Kidney (tissue), 14 donors: ENCODE data around the gene NXPH3. TPM values are rescaled to one million over a fixed set of nuclear protein-coding genes. Genes with fewer than 3 reads are reported as not detected.

ENCODE experiments used
- DNase-seq, 5 donors: peaks; one replicate each; pipeline ENCODE4 v3.0.0-alpha.2; 2013 to 2020
- FAIRE-seq: peaks from 2 replicates; lab custom pipeline; 2012; peaks lifted over from hg19 to GRCh38; lab: Jason Lieb, UNC
- H3K27ac ChIP-seq, 2 donors: one replicate each; pipeline ENCODE4 v1.7.0; 2013; ENCODE audit warnings: low read depth in 2 of 2, low read length in 2 of 2, inconsistent platforms in 1 of 2
- H3K27me3 ChIP-seq: one replicate; pipeline ENCODE4 v1.7.1; 2013; ENCODE audit warnings: low read length, inconsistent platforms; ENCODE audit not compliant: control insufficient read depth, insufficient read depth
- H3K36me3 ChIP-seq, 3 donors: one replicate each; pipeline versions ENCODE4 v1.7.0 to v1.7.1; 2013; ENCODE audit warnings: low read length in 3 of 3, control low read depth in 1 of 3, inconsistent platforms in 1 of 3; ENCODE audit not compliant: insufficient read depth in 3 of 3, control insufficient read depth in 2 of 3
- H3K4me1 ChIP-seq, 3 donors: one replicate each; pipeline versions ENCODE4 v1.7.0 to v1.7.1; 2013; ENCODE audit warnings: low read length in 3 of 3, inconsistent platforms in 1 of 3, low read depth in 1 of 3; ENCODE audit not compliant: control insufficient read depth in 2 of 3, insufficient read depth in 2 of 3
- H3K4me3 ChIP-seq, 3 donors: one replicate each; pipeline versions ENCODE4 v1.7.0 to v1.8.1; 2013; ENCODE audit warnings: low read length in 3 of 3, control low read depth in 1 of 3, inconsistent platforms in 1 of 3
- H3K9ac ChIP-seq, 3 donors: one replicate each; pipeline versions ENCODE4 v1.7.0 to v1.7.1; 2013; ENCODE audit warnings: low read length in 3 of 3, control low read depth in 1 of 3, inconsistent platforms in 1 of 3
- H3K9me3 ChIP-seq, 3 donors: one replicate each; pipeline versions ENCODE4 v1.7.0 to v1.7.1; 2013; ENCODE audit warnings: low read length in 3 of 3, control low read depth in 1 of 3, inconsistent platforms in 1 of 3; ENCODE audit not compliant: control insufficient read depth in 2 of 3, insufficient read depth in 1 of 3
- intact Hi-C: fragments of 100-400 bp; cut with DNase I; formaldehyde crosslinking; loops from one replicate; pipeline ENCODE4 v1.11.1; 2022
- polyA plus RNA-seq: library from polyadenylated mRNA; stranded (reverse); fragments of 350-450 nt; fragmentation: Illumina TruSeq; extraction: RNeasy Lipid Tissue Mini Kit (QIAGEN cat#74804); gene quantifications from one replicate; pipeline ENCODE4 v1.2.3, GENCODE V29; 2014; ENCODE audit warnings: low read depth, low replicate concordance; ENCODE audit not compliant: insufficient read depth
- total RNA-seq: library from RNA; stranded (reverse); fragmentation: NEBNext Ultra II Directional; extraction: Animal tissue kit (Norgen Biotek cat#: 25700); gene quantifications from one replicate; pipeline ENCODE4 v1.2.1, GENCODE V29; 2021
- TF ChIP-seq, protein P1 (sequence below): IDR thresholded peaks from 3 replicates; pipeline ENCODE4 v1.5.1; 2012; ENCODE audit warnings: mild to moderate bottlenecking, moderate library complexity, borderline replicate concordance; ENCODE audit not compliant: insufficient read depth; ENCODE audit errors: extremely low read depth
- donor health status: control.
- donor health status: control.
- donor health status: control.
- donor health status: control.
- donor health status: control.
- donor health status: DM: yes; HTN: yes; CAD: no.
- donor health status: Normal renal cell carcinoma (clear cell type).

The NXPH3 gene
- total and polyA plus RNA-seq, 2 donors from 2014 or later: 0.98 to 1.2 TPM

DNA sequence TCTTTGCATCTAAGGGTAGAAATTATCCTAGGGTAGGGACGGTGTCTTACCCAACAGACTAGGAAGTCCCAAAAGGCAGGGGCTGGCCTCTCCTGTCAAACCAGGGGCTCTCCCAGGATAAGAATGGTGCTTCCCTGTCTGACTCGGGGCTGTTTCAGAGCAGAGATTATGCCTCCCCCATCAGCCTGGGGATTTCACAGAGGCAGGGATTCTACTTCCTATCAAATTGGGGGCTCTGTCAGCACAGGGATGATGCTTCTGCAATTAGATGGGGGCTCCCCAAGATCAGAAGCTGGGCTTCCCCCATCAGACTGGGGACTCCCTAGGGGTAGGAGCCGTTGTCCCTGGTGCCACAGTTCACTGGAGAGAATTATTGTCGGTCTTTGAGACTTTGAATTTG is 2.3 kb downstream of the NXPH3 start:
- no peak overlapping the region for H3K27ac ChIP-seq
- H3K9me3 ChIP-seq: no peaks in the 10 kb centered on the region
- TF ChIP-seq, protein P1, sequence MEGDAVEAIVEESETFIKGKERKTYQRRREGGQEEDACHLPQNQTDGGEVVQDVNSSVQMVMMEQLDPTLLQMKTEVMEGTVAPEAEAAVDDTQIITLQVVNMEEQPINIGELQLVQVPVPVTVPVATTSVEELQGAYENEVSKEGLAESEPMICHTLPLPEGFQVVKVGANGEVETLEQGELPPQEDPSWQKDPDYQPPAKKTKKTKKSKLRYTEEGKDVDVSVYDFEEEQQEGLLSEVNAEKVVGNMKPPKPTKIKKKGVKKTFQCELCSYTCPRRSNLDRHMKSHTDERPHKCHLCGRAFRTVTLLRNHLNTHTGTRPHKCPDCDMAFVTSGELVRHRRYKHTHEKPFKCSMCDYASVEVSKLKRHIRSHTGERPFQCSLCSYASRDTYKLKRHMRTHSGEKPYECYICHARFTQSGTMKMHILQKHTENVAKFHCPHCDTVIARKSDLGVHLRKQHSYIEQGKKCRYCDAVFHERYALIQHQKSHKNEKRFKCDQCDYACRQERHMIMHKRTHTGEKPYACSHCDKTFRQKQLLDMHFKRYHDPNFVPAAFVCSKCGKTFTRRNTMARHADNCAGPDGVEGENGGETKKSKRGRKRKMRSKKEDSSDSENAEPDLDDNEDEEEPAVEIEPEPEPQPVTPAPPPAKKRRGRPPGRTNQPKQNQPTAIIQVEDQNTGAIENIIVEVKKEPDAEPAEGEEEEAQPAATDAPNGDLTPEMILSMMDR: no peak
- intact Hi-C loops: no loop called here
- no peak for FAIRE-seq
- no peak overlapping the region for H3K9ac ChIP-seq
- peaks cover 0 to 8% (median 0%) of the 10 kb centered on the region in 3 donors for H3K4me1 ChIP-seq
- no peaks in the 10 kb centered on the region for H3K27me3 ChIP-seq
- DNase-seq: no peak
- no peak overlapping the region for H3K4me3 ChIP-seq
- H3K36me3 ChIP-seq: no peaks in the 10 kb centered on the region

DNA sequence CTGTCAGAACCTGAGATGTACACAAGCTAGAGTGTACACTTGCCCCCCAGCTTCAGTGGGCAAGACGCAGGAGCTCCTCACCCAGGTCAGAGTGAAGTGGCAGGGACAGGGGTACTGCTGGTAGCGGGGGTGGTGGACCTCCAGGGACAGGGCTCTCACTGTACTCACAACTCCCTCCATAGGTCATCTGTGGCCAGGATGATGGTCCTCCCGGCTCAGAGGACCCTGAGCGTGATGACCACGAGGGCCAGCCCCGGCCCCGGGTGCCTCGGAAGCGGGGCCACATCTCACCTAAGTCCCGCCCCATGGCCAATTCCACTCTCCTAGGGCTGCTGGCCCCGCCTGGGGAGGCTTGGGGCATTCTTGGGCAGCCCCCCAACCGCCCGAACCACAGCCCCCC is 2.7 kb downstream of the NXPH3 start:
- H3K4me3 ChIP-seq: no peak overlapping the region
- H3K36me3 ChIP-seq: no peaks in the 10 kb centered on the region

DNA sequence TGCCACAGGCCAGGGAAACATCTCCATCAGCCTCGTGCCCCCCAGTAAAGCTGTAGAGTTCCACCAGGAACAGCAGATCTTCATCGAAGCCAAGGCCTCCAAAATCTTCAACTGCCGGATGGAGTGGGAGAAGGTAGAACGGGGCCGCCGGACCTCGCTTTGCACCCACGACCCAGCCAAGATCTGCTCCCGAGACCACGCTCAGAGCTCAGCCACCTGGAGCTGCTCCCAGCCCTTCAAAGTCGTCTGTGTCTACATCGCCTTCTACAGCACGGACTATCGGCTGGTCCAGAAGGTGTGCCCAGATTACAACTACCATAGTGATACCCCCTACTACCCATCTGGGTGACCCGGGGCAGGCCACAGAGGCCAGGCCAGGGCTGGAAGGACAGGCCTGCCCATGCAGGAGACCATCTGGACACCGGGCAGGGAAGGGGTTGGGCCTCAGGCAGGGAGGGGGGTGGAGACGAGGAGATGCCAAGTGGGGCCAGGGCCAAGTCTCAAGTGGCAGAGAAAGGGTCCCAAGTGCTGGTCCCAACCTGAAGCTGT is 3.4 kb downstream of the NXPH3 start:
- FAIRE-seq (no peak), DNase-seq (peak in 1 of 5 donors; percentile 58)
- H3K9ac ChIP-seq: no peak overlapping the region
- H3K27ac ChIP-seq: no peak overlapping the region
- H3K4me1 ChIP-seq: peaks cover 0 to 8% (median 0%) of the 10 kb centered on the region in 3 donors
- no peaks in the 10 kb centered on the region for H3K27me3 ChIP-seq
- TF ChIP-seq, protein P1: no peak
- intact Hi-C loops: no loop called here
- H3K9me3 ChIP-seq: no peaks in the 10 kb centered on the region
- H3K36me3 ChIP-seq: no peaks in the 10 kb centered on the region
- no peak overlapping the region for H3K4me3 ChIP-seq

More for the DNA sequence above, 2.7 kb downstream of the NXPH3 start:
- no peaks in the 10 kb centered on the region for H3K27me3 ChIP-seq
- intact Hi-C loops: no loop called here
- TF ChIP-seq, protein P1: no peak
- DNase-seq (no peak), FAIRE-seq (no peak)
- no peak overlapping the region for H3K27ac ChIP-seq
- no peak overlapping the region for H3K9ac ChIP-seq
- no peaks in the 10 kb centered on the region for H3K9me3 ChIP-seq
- H3K4me1 ChIP-seq: peaks cover 0 to 8% (median 0%) of the 10 kb centered on the region in 3 donors

DNA sequence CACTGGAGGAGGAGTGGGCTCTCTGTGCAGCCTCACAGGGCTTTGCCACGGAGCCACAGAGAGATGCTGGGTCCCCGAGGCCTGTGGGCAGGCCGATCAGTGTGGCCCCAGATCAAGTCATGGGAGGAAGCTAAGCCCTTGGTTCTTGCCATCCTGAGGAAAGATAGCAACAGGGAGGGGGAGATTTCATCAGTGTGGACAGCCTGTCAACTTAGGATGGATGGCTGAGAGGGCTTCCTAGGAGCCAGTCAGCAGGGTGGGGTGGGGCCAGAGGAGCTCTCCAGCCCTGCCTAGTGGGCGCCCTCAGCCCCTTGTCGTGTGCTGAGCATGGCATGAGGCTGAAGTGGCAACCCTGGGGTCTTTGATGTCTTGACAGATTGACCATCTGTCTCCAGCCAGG is 3.9 kb downstream of the NXPH3 start:
- intact Hi-C loops: no loop called here
- Histone ChIP-seq H3K4me3 (no peak overlapping the region), H3K27ac (no peak overlapping the region), H3K4me1 (peaks cover 0 to 8% (median 0%) of the 10 kb centered on the region in 3 donors), H3K9me3 (no peaks in the 10 kb centered on the region), H3K36me3 (no peaks in the 10 kb centered on the region), H3K27me3 (no peaks in the 10 kb centered on the region), H3K9ac (no peak overlapping the region)
- FAIRE-seq: no peak
- TF ChIP-seq, protein P1: no peak
- no peak for DNase-seq
